HEK293 (cell line): ENCODE measurements around the gene TMEM196.

ENCODE experiments used
- CTCF ChIA-PET: fragments of 350-600 bp; formaldehyde crosslinking; extraction: SDS; loops from one replicate; lab custom pipeline; 2021; ENCODE audit warnings: antibody characterized with exemption; lab: Yijun Ruan, JAX
- POLR2A ChIA-PET: fragments of 300-600 bp; formaldehyde crosslinking; extraction: SDS; loops from one replicate; lab custom pipeline; 2020; ENCODE audit warnings: antibody characterized with exemption, inconsistent platforms; lab: Yijun Ruan, JAX
- H3K27ac ChIP-seq: fragments of 200-500 bp; sonication (Bioruptor generic); 2 replicates; pipeline ENCODE4 v1.5.1; 2014; ENCODE audit warnings: low read depth, low read length, control low read depth, inconsistent platforms; ENCODE audit errors: extremely low read depth
- H3K36me3 ChIP-seq, 2 experiments: fragments of 200-500 bp in 1 of 2; sonication (Bioruptor generic) in 1 of 2; 1 replicate in 1 of 2; 2 replicates in 1 of 2; pipeline ENCODE4 v1.5.1; 2014 to 2017; ENCODE audit warnings: inconsistent platforms in 2 of 2, low read length in 2 of 2; ENCODE audit not compliant: control insufficient read depth in 2 of 2, insufficient read depth in 1 of 2
- H3K4me1 ChIP-seq: fragments of 200-500 bp; sonication (Bioruptor generic); 2 replicates; pipeline ENCODE4 v1.5.1; 2014; ENCODE audit warnings: mild to moderate bottlenecking, low read length, inconsistent platforms; ENCODE audit not compliant: control insufficient read depth, insufficient read depth
- H3K4me3 ChIP-seq: 2 replicates; pipeline ENCODE4 v1.5.1; 2011; ENCODE audit warnings: low read depth, mild to moderate bottlenecking, control low read depth, low read length, moderate library complexity
- H3K9me3 ChIP-seq: fragments of 200-500 bp; sonication (Bioruptor generic); 2 replicates; pipeline ENCODE4 v1.5.1; 2014; ENCODE audit warnings: low read depth, low read length, inconsistent platforms; ENCODE audit not compliant: control insufficient read depth, insufficient read depth
- EGR2 ChIP-seq: fragments of 450-650 bp; formaldehyde crosslinking; IDR thresholded peaks from 2 replicates; pipeline ENCODE4 v1.5.1; 2016; ENCODE audit warnings: low read depth, missing biosample characterization, missing genetic modification characterization
- FEZF1 ChIP-seq: fragments of 450-650 bp; formaldehyde crosslinking; IDR thresholded peaks from 2 replicates; pipeline ENCODE4 v1.5.1; 2016; ENCODE audit warnings: missing biosample characterization, missing genetic modification characterization
- GLIS1 ChIP-seq: fragments of 450-650 bp; formaldehyde crosslinking; IDR thresholded peaks from 2 replicates; pipeline ENCODE4 v1.5.1; 2016; ENCODE audit warnings: missing biosample characterization, missing genetic modification characterization
- HOXA7 ChIP-seq: sonication (generic); formaldehyde crosslinking; IDR thresholded peaks from 2 replicates; pipeline ENCODE4 v1.8.1; 2022; ENCODE audit warnings: missing genetic modification reagents, borderline replicate concordance
- KLF10 ChIP-seq: fragments of 450-650 bp; IDR thresholded peaks from 2 replicates; pipeline ENCODE4 v1.5.1; 2018; ENCODE audit warnings: missing biosample characterization, mild to moderate bottlenecking, missing genetic modification characterization
- KLF16 ChIP-seq: fragments of 450-650 bp; formaldehyde crosslinking; IDR thresholded peaks from 2 replicates; pipeline ENCODE4 v1.5.1; 2017; ENCODE audit warnings: missing biosample characterization, missing genetic modification characterization
- SETDB1 ChIP-seq: IDR thresholded peaks from one replicate; pipeline ENCODE4 v1.6.1; 2017; ENCODE audit warnings: mild to moderate bottlenecking, low read length, moderate library complexity, mixed read lengths; ENCODE audit not compliant: insufficient read length
- SP2 ChIP-seq: fragments of 450-650 bp; formaldehyde crosslinking; IDR thresholded peaks from 2 replicates; pipeline ENCODE4 v1.5.1; 2016; ENCODE audit warnings: missing biosample characterization, missing genetic modification characterization
- YY1 ChIP-seq: fragments of 450-650 bp; formaldehyde crosslinking; IDR thresholded peaks from 2 replicates; pipeline ENCODE4 v1.5.1; 2018; ENCODE audit warnings: missing biosample characterization, missing genetic modification characterization
- ZBTB21 ChIP-seq: fragments of 450-650 bp; formaldehyde crosslinking; IDR thresholded peaks from 2 replicates; pipeline ENCODE4 v1.5.1; 2017; ENCODE audit warnings: missing biosample characterization, missing genetic modification characterization
- ZNF133 ChIP-seq: fragments of 450-650 bp; formaldehyde crosslinking; IDR thresholded peaks from 2 replicates; pipeline ENCODE4 v1.5.1; 2016; ENCODE audit warnings: missing biosample characterization, missing genetic modification characterization
- ZNF157 ChIP-seq: fragments of 450-650 bp; formaldehyde crosslinking; IDR thresholded peaks from 2 replicates; pipeline ENCODE4 v1.5.1; 2016; ENCODE audit warnings: missing biosample characterization, missing genetic modification characterization
- ZNF174 ChIP-seq: fragments of 450-650 bp; formaldehyde crosslinking; IDR thresholded peaks from 2 replicates; pipeline ENCODE4 v1.5.0; 2017; ENCODE audit warnings: missing biosample characterization, mild to moderate bottlenecking, missing genetic modification characterization
- ZNF184 ChIP-seq: fragments of 450-650 bp; IDR thresholded peaks from 2 replicates; pipeline ENCODE4 v1.5.1; 2018; ENCODE audit warnings: missing biosample characterization, mild to moderate bottlenecking, missing genetic modification characterization
- ZNF311 ChIP-seq: fragments of 450-650 bp; formaldehyde crosslinking; IDR thresholded peaks from 2 replicates; pipeline ENCODE4 v1.5.1; 2017; ENCODE audit warnings: missing biosample characterization, missing genetic modification characterization, borderline replicate concordance
- ZNF37A ChIP-seq: fragments of 450-650 bp; IDR thresholded peaks from 2 replicates; pipeline ENCODE4 v1.5.1; 2018; ENCODE audit warnings: missing biosample characterization, missing genetic modification characterization
- ZNF433 ChIP-seq: fragments of 450-650 bp; formaldehyde crosslinking; IDR thresholded peaks from 2 replicates; pipeline ENCODE4 v1.5.1; 2016; ENCODE audit warnings: missing biosample characterization, missing genetic modification characterization, low read depth
- ZNF488 ChIP-seq: fragments of 450-650 bp; formaldehyde crosslinking; IDR thresholded peaks from 2 replicates; pipeline ENCODE4 v1.5.1; 2016; ENCODE audit warnings: missing biosample characterization, missing genetic modification characterization
- ZNF501 ChIP-seq: fragments of 450-650 bp; formaldehyde crosslinking; IDR thresholded peaks from 2 replicates; pipeline ENCODE4 v1.5.1; 2016; ENCODE audit warnings: missing biosample characterization, missing genetic modification characterization
- ZNF555 ChIP-seq: fragments of 450-650 bp; formaldehyde crosslinking; conservative IDR thresholded peaks from 2 replicates; pipeline ENCODE4 v1.5.1; 2017; ENCODE audit warnings: missing biosample characterization, mild to moderate bottlenecking, missing genetic modification characterization, inconsistent platforms
- ZNF571 ChIP-seq: fragments of 450-650 bp; formaldehyde crosslinking; IDR thresholded peaks from 2 replicates; pipeline ENCODE4 v1.5.0; 2017; ENCODE audit warnings: missing biosample characterization, missing genetic modification characterization
- ZNF624 ChIP-seq: fragments of 450-650 bp; formaldehyde crosslinking; IDR thresholded peaks from 2 replicates; pipeline ENCODE4 v1.5.1; 2017; ENCODE audit warnings: missing biosample characterization, missing genetic modification characterization
- ZNF626 ChIP-seq: fragments of 450-650 bp; sonication (Bioruptor Pico); formaldehyde crosslinking; IDR thresholded peaks from 2 replicates; pipeline ENCODE4 v1.5.1; 2018; ENCODE audit warnings: missing biosample characterization, missing genetic modification characterization, inconsistent platforms
- ZNF629 ChIP-seq: fragments of 450-650 bp; formaldehyde crosslinking; IDR thresholded peaks from 2 replicates; pipeline ENCODE4 v1.5.1; 2017; ENCODE audit warnings: missing biosample characterization, missing genetic modification characterization
- ZNF654 ChIP-seq: fragments of 450-650 bp; formaldehyde crosslinking; IDR thresholded peaks from 2 replicates; pipeline ENCODE4 v1.5.1; 2016; ENCODE audit warnings: low read depth, missing biosample characterization, missing genetic modification characterization
- ZNF670 ChIP-seq: fragments of 450-650 bp; formaldehyde crosslinking; IDR thresholded peaks from 2 replicates; pipeline ENCODE4 v1.5.1; 2016; ENCODE audit warnings: missing biosample characterization, missing genetic modification characterization, low read depth
- ZNF843 ChIP-seq: fragments of 450-650 bp; formaldehyde crosslinking; IDR thresholded peaks from 2 replicates; pipeline ENCODE4 v1.5.1; 2016; ENCODE audit warnings: missing biosample characterization, missing genetic modification characterization
- TF ChIP-seq, protein P1 (sequence below): fragments of 450-650 bp; formaldehyde crosslinking; IDR thresholded peaks from 2 replicates; pipeline ENCODE4 v1.5.1; 2016; ENCODE audit warnings: missing biosample characterization, missing genetic modification characterization

Gene TMEM196

GRCh38 chr7:19752020-19752419 lies 21.4 kb downstream of the TMEM196 start (continued):
- no peak for TF ChIP-seq SP2 (tag by site-specific recombination)

DNA sequence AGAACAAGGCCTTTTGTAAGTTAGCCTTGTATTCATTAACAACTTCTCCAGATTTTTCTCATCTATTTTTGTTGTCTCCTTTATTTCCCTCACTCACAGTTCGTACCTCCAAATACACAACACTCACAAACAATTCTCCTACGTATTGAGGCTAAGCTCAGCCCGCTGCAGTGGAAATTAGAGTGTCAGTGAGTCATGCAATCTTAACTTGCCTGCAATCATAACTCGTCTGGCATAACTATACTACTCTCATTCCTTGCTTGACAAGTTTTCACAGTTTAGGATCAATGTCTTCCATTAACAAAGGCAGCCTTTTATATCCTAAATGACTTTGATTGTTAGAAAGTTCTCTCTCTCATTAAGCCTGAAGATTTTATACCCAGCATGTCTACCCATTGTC lies 23.8 kb downstream of the TMEM196 start:
- H3K4me3 ChIP-seq = no peak overlapping the region
- H3K36me3 ChIP-seq = no peaks in the 10 kb centered on the region
- no peak overlapping the region for H3K27ac ChIP-seq
- H3K9me3 ChIP-seq = no peaks in the 10 kb centered on the region
- no peaks in the 10 kb centered on the region for H3K4me1 ChIP-seq
- ChIA-PET CTCF (interaction anchor here (2.1 kb wide), 1 partner anchor 36 kb away, joined by 7 read pairs; no protein-coding TSS in a partner anchor), POLR2A (no interaction called here)
- no peak for TF ChIP-seq ZNF843 (tag by site-specific recombination)
- TF ChIP-seq ZNF311 (tag by site-specific recombination) = no peak
- no peak for TF ChIP-seq ZNF488 (tag by site-specific recombination)
- no peak for TF ChIP-seq ZNF571 (tag by site-specific recombination)
- TF ChIP-seq EGR2 (tag by site-specific recombination) = no peak
- TF ChIP-seq SETDB1 = no peak
- TF ChIP-seq ZNF624 = no peak
- no peak for TF ChIP-seq ZNF184 (tag by site-specific recombination)
- no peak for TF ChIP-seq ZNF133 (tag by site-specific recombination)
- TF ChIP-seq ZNF555 (tag by site-specific recombination) = no peak
- TF ChIP-seq ZBTB21 (tag by site-specific recombination) = no peak
- no peak for TF ChIP-seq ZNF157 (tag by site-specific recombination)
- TF ChIP-seq YY1 (tag by site-specific recombination) = no peak
- TF ChIP-seq GLIS1 (tag by site-specific recombination) = no peak
- no peak for TF ChIP-seq ZNF433
- TF ChIP-seq ZNF37A = no peak
- no peak for TF ChIP-seq ZNF626 (tag by site-specific recombination)
- no peak for TF ChIP-seq ZNF670 (tag by site-specific recombination)

DNA sequence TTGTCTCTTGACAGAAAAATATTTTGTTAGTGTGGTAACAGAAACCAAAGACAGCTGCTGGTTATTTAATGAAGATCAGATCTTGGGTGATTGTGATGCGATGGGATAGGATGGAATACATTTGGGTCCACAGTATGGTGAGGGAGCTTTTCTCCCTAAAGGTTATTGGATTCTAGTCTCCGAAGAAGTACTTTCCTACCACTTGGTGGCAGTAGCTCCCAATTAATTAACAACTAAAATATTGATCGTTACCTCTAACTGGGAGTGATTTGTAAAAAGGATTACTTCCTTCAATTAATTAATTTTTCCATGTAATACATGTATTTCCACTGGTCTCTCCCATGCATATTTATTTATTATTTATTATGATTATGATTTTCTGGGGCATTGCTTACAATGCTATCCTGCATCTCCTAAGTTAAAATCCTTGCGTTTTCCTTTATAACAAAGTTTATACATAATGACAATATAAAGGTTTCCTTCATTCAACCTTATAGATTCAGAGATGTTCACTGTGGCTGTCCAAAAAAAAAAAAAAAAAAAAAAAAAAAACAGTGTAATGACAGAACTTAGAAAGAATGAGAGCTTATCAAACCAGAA lies 25.6 kb downstream of the TMEM196 start:
- CTCF ChIA-PET = interaction anchor here (0.6 to 2.4 kb wide), 29 partner anchors 9 to 1606 kb away, joined by 3 to 24 read pairs (median 4); partner anchors contain the start of gene POLR1F
- H3K27ac ChIP-seq = no peak overlapping the region
- no peak overlapping the region for H3K4me3 ChIP-seq
- no peaks in the 10 kb centered on the region for H3K9me3 ChIP-seq
- H3K4me1 ChIP-seq = no peaks in the 10 kb centered on the region
- TF ChIP-seq ZNF654 (peak; percentile 61), ZNF629 (tag by site-specific recombination) (no peak)
- TF ChIP-seq, all 188 proteins: peak for 1
- H3K36me3 ChIP-seq = no peaks in the 10 kb centered on the region
- POLR2A ChIA-PET = no interaction called here

DNA sequence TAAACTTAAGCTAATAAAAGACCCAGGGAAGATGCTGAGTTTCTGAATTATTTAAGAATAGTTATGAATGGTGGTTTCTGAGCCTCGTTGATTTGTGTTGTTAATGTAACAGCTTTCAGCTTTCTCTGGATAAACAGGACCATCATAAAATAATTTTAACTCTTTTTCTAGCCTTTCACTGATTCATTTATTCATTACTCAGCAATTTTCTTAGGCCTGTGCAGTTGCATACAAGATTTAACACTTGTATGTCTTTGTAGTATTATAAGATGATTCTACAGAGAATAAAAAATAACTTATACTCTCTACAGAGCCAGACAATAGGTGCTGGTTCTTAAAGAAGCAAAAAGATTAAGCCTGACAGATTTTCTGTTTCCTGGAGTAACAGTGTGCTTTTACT lies 29.3 kb downstream of the TMEM196 start:
- POLR2A ChIA-PET = no interaction called here
- no peak overlapping the region for H3K4me3 ChIP-seq
- H3K9me3 ChIP-seq = no peaks in the 10 kb centered on the region
- no peak overlapping the region for H3K27ac ChIP-seq
- H3K36me3 ChIP-seq = no peaks in the 10 kb centered on the region
- H3K4me1 ChIP-seq = no peaks in the 10 kb centered on the region
- CTCF ChIA-PET = interaction anchor here (0.6 to 2.3 kb wide), 4 partner anchors 10 to 855 kb away, joined by 3 to 11 read pairs (median 6); no protein-coding TSS in a partner anchor
- no peak for TF ChIP-seq HOXA7
- TF ChIP-seq, protein P1, sequence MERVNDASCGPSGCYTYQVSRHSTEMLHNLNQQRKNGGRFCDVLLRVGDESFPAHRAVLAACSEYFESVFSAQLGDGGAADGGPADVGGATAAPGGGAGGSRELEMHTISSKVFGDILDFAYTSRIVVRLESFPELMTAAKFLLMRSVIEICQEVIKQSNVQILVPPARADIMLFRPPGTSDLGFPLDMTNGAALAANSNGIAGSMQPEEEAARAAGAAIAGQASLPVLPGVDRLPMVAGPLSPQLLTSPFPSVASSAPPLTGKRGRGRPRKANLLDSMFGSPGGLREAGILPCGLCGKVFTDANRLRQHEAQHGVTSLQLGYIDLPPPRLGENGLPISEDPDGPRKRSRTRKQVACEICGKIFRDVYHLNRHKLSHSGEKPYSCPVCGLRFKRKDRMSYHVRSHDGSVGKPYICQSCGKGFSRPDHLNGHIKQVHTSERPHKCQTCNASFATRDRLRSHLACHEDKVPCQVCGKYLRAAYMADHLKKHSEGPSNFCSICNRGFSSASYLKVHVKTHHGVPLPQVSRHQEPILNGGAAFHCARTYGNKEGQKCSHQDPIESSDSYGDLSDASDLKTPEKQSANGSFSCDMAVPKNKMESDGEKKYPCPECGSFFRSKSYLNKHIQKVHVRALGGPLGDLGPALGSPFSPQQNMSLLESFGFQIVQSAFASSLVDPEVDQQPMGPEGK (tag by site-specific recombination) = no peak
- no peak for TF ChIP-seq FEZF1
- TF ChIP-seq KLF16 (tag by site-specific recombination) = no peak
- TF ChIP-seq KLF10 (tag by site-specific recombination) = no peak
- TF ChIP-seq ZNF133 (tag by site-specific recombination) = no peak
- no peak for TF ChIP-seq ZNF174 (tag by site-specific recombination)
- TF ChIP-seq ZNF501 (tag by site-specific recombination) = no peak
